Esophagus (tissue), 2 donors: Measurements from ENCODE around the gene SAMD4A. TPM values are rescaled to one million over a fixed set of nuclear protein-coding genes. Genes with fewer than 3 reads are reported as not detected.
"Not testable (repeated sequence)": the region's sequence is repeated elsewhere in the genome, so short reads cannot be mapped to it uniquely, and the experiment has no call there.

ENCODE experiments used
- H3K27ac ChIP-seq, 2 donors: one replicate each; pipeline ENCODE4 v1.5.1; 2013; ENCODE audit warnings: low read depth in 2 of 2, mild to moderate bottlenecking in 2 of 2, inconsistent platforms in 1 of 2, low read length in 1 of 2, moderate library complexity in 1 of 2
- H3K27me3 ChIP-seq, 2 donors: one replicate each; pipeline ENCODE4 v1.6.1; 2013; ENCODE audit warnings: low read length in 2 of 2, control low read depth in 1 of 2, mild to moderate bottlenecking in 1 of 2; ENCODE audit not compliant: insufficient read depth in 2 of 2, control insufficient read depth in 1 of 2
- H3K36me3 ChIP-seq, 2 donors: one replicate each; pipeline ENCODE4 v1.6.1; 2013; ENCODE audit warnings: low read length in 1 of 2; ENCODE audit not compliant: control insufficient read depth in 2 of 2, insufficient read depth in 2 of 2
- H3K4me1 ChIP-seq, 2 donors: one replicate each; pipeline ENCODE4 v1.6.1; 2013; ENCODE audit warnings: low read length in 1 of 2; ENCODE audit not compliant: control insufficient read depth in 2 of 2, insufficient read depth in 2 of 2
- H3K4me3 ChIP-seq, 2 donors: one replicate each; pipeline ENCODE4 v1.5.1; 2013; ENCODE audit warnings: low read length in 2 of 2, mild to moderate bottlenecking in 2 of 2, low read depth in 1 of 2, moderate library complexity in 1 of 2
- H3K9me3 ChIP-seq, 2 donors: one replicate each; pipeline ENCODE4 v1.6.1; 2013; ENCODE audit warnings: mild to moderate bottlenecking in 2 of 2, low read depth in 1 of 2, low read length in 1 of 2, moderate library complexity in 1 of 2; ENCODE audit not compliant: control insufficient read depth in 2 of 2, insufficient read depth in 1 of 2
- WGBS, 2 donors: extraction: QIAGEN DNeasy Blood & Tissue Kit; methylation state at CpG; one replicate each; pipeline ENCODE4 v1.1.7; 2013; 5-methylcytosine and 5-hydroxymethylcytosine counted together
- polyA plus RNA-seq, 2 donors: library from polyadenylated mRNA; stranded (reverse); fragments of 200-250 nt; gene quantifications; one replicate each; pipeline ENCODE4 v1.2.3, GENCODE V29; 2013
- donor health status: healthy with polysubstance abuse.
- donor health status: Bipolar disorder and iron deficiency.

The SAMD4A gene
- polyA plus RNA-seq, 2 donors = 1.1 to 1.7 TPM

GRCh38 chr14:54737132-54737711, 170.3 kb downstream of the SAMD4A start:
- no peak overlapping the region for H3K4me3 ChIP-seq
- no peaks in the 10 kb centered on the region for H3K4me1 ChIP-seq
- no peaks in the 10 kb centered on the region for H3K36me3 ChIP-seq
- H3K9me3 ChIP-seq = no peaks in the 10 kb centered on the region
- WGBS, 2 donors = 78 to 84% methylated on average over 5 of the region's 5 CpGs
- no peak overlapping the region for H3K27ac ChIP-seq
- H3K27me3 ChIP-seq = no peaks in the 10 kb centered on the region

- no peak overlapping the region for H3K27ac ChIP-seq
Observed at GRCh38 chr14:54738009-54738408, 171.1 kb downstream of the SAMD4A start.

GRCh38 chr14:54739514-54739913, 172.6 kb downstream of the SAMD4A start:
- no peaks in the 10 kb centered on the region for H3K4me1 ChIP-seq
- no peak overlapping the region for H3K27ac ChIP-seq
- no peaks in the 10 kb centered on the region for H3K27me3 ChIP-seq
- H3K4me3 ChIP-seq = no peak overlapping the region
- WGBS, 2 donors = 91 to 95% methylated on average over 7 of the region's 7 CpGs
- no peaks in the 10 kb centered on the region for H3K36me3 ChIP-seq
- H3K9me3 ChIP-seq = no peaks in the 10 kb centered on the region

More at GRCh38 chr14:54738009-54738408, 171.1 kb downstream of the SAMD4A start:
- no peaks in the 10 kb centered on the region for H3K36me3 ChIP-seq
- H3K27me3 ChIP-seq = no peaks in the 10 kb centered on the region
- WGBS, 2 donors = 76 to 77% methylated on average over 4 of the region's 4 CpGs
- no peaks in the 10 kb centered on the region for H3K9me3 ChIP-seq
- H3K4me1 ChIP-seq = no peaks in the 10 kb centered on the region
- H3K4me3 ChIP-seq = no peak overlapping the region

GRCh38 chr14:54742492-54743350, 175.8 kb downstream of the SAMD4A start:
- Histone ChIP-seq H3K27ac (no peak overlapping the region), H3K4me1 (no peaks in the 10 kb centered on the region), H3K27me3 (no peaks in the 10 kb centered on the region), H3K4me3 (no peak overlapping the region), H3K9me3 (no peaks in the 10 kb centered on the region), H3K36me3 (no peaks in the 10 kb centered on the region)
- WGBS, 2 donors = 86 to 87% methylated on average over 5 of the region's 5 CpGs

- H3K36me3 ChIP-seq = no peaks in the 10 kb centered on the region
- no peaks in the 10 kb centered on the region for H3K27me3 ChIP-seq
- no peak overlapping the region for H3K4me3 ChIP-seq
- H3K4me1 ChIP-seq = no peaks in the 10 kb centered on the region
- no peak overlapping the region for H3K27ac ChIP-seq
- no peaks in the 10 kb centered on the region for H3K9me3 ChIP-seq
- WGBS, 2 donors = 88% methylated on average over 5 of the region's 5 CpGs
Observed at GRCh38 chr14:54743382-54743781, 176.5 kb downstream of the SAMD4A start.

GRCh38 chr14:54746019-54746418, 179.1 kb downstream of the SAMD4A start:
- H3K27me3 ChIP-seq = no peaks in the 10 kb centered on the region
- no peaks in the 10 kb centered on the region for H3K36me3 ChIP-seq
- no peak overlapping the region for H3K4me3 ChIP-seq
- no peaks in the 10 kb centered on the region for H3K9me3 ChIP-seq
- H3K4me1 ChIP-seq = no peaks in the 10 kb centered on the region
- H3K27ac ChIP-seq = no peak overlapping the region
- WGBS, 2 donors = 72 to 83% methylated on average over 3 of the region's 3 CpGs

- WGBS, 2 donors = 87 to 91% methylated on average over 1 of the region's 1 CpG
- no peak overlapping the region for H3K27ac ChIP-seq
- no peaks in the 10 kb centered on the region for H3K36me3 ChIP-seq
- no peak overlapping the region for H3K4me3 ChIP-seq
- H3K27me3 ChIP-seq = no peaks in the 10 kb centered on the region
- H3K9me3 ChIP-seq = no peaks in the 10 kb centered on the region
- no peaks in the 10 kb centered on the region for H3K4me1 ChIP-seq
Observed at GRCh38 chr14:54747616-54748015, 180.7 kb downstream of the SAMD4A start.

GRCh38 chr14:54749180-54749579, 182.3 kb downstream of the SAMD4A start:
- 74 to 82% methylated on average over 4 of the region's 4 CpGs for WGBS, 2 donors
- H3K4me1 ChIP-seq = no peaks in the 10 kb centered on the region
- no peaks in the 10 kb centered on the region for H3K36me3 ChIP-seq
- no peak overlapping the region for H3K27ac ChIP-seq
- H3K9me3 ChIP-seq = no peaks in the 10 kb centered on the region
- no peaks in the 10 kb centered on the region for H3K27me3 ChIP-seq
- H3K4me3 ChIP-seq = no peak overlapping the region

GRCh38 chr14:54749727-54750126, 182.8 kb downstream of the SAMD4A start:
- H3K36me3 ChIP-seq = no peaks in the 10 kb centered on the region
- H3K4me3 ChIP-seq = no peak overlapping the region
- no peak overlapping the region for H3K27ac ChIP-seq
- H3K27me3 ChIP-seq = no peaks in the 10 kb centered on the region
- H3K9me3 ChIP-seq = no peaks in the 10 kb centered on the region
- WGBS, 2 donors = 88 to 91% methylated on average over 5 of the region's 5 CpGs
- H3K4me1 ChIP-seq = no peaks in the 10 kb centered on the region

- 88 to 92% methylated on average over 9 of the region's 9 CpGs for WGBS, 2 donors
- H3K36me3 ChIP-seq, H3K4me3 ChIP-seq, H3K27ac ChIP-seq, H3K4me1 ChIP-seq, H3K9me3 ChIP-seq, H3K27me3 ChIP-seq: not testable (repeated sequence)
Observed at GRCh38 chr14:54752611-54753010, 185.7 kb downstream of the SAMD4A start.
